ENCODE results near the gene ZNF655.

The ZNF655 gene

DNA sequence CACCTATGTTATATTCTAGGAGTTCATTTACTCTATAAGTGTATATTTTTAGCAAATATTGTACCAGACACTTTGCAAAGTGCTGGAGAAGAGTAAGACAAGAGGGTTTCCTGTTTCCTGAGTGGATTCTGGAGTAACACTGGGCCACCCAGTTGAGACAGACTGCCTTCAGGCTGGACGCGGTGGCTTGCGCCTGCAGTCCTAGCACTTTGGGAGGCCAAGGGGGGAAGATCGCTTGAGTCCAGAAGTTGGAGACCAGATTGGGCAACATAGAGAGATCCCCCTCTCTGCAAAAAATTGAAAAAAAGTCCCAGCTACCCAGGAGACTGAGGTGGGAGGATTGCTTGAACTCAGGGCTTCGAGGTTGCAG lies 57.5 kb downstream of the ZNF655 start:
- CTCF ChIA-PET: interaction anchor here (0.6 to 2.1 kb wide), 8 partner anchors 9 to 375 kb away, joined by 3 to 9 read pairs (median 3); partner anchors contain the start of gene FAM200A
- Histone ChIP-seq H3K9me3 (ENCODE audit: control insufficient read depth, insufficient read depth, low read depth, low read length) (no peaks in the 10 kb centered on the region), H3K27ac (ENCODE audit: extremely low read depth, low read depth, low read length) (no peak overlapping the region), H3K36me3 (ENCODE audit: control insufficient read depth in 2 of 2, insufficient read depth in 1 of 2, low read length in 2 of 2) (peaks cover 15 to 30% of the 10 kb centered on the region in 2 experiments), H3K4me3 (ENCODE audit: low read depth, low read length) (no peak overlapping the region), H3K4me1 (ENCODE audit: control insufficient read depth, insufficient read depth, low read length) (no peaks in the 10 kb centered on the region)
- TF ChIP-seq ZNF184 (tag by site-specific recombination; IDR thresholded peaks at IDR 0.05) (peak; percentile 93), ZNF112 (tag by site-specific recombination; IDR thresholded peaks at IDR 0.05) (no peak)
- POLR2A ChIA-PET: interaction anchor here (0.6 to 2.1 kb wide), 10 partner anchors 9 to 955 kb away, joined by 3 to 17 read pairs (median 6); partner anchors contain the start of genes FAM200A, ZKSCAN5, ZNF394 and ZNF655

DNA sequence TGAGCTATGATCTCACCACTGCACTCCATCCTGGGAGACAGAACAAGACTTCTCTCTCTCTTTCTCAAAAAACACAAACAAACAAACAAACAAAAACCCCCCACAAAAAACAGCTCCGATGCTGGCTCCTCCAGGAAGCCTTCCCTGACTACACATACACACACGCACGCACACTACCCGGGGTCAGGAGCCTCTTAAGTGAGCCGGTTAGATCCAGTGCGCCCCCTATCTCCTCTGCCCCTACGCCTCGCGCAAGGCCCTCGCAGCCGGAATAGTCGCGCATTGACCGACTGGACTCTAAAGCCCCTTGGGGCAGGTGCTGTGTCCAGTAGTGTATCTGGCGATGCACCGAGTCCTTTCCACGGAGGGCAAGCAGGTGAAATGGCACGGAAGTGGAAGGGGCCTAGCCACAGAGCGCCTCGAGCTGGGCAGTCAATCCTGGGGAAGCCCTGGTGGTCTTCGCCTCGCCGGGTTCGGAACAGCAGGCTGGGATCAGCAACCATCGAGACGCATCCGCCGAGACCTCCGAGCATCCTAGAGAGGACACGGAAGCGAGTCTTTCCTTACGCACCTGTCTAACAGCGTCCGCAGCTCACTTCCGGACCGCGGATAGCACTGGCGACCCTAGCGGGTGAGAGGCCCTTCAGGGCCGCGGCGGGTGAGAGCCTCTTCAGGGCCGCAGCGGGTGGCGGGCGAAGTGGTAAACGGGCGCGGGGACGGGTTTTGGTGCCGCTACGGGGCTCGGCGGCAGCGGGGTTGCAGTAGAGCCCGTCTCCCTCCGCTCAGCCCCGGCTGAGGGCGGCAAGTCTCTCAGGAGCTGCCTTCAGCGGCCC lies 58.1 kb downstream of the ZNF655 start, which contains the start of gene ZSCAN25:
ZSCAN25 (plus strand) TSS at position 588 of the 833 bp plus-strand sequence. CDS start 2,661 bp downstream, outside the sequence.
- Histone ChIP-seq H3K9me3 (ENCODE audit: control insufficient read depth, insufficient read depth, low read depth, low read length) (no peaks in the 10 kb centered on the region), H3K4me3 (ENCODE audit: low read depth, low read length) (peak within 1 kb of the TSS; percentile 93), H3K27ac (ENCODE audit: extremely low read depth, low read depth, low read length) (peak within 1 kb of the TSS; percentile 71), H3K4me1 (ENCODE audit: control insufficient read depth, insufficient read depth, low read length) (no peaks in the 10 kb centered on the region), H3K36me3 (ENCODE audit: control insufficient read depth in 2 of 2, insufficient read depth in 1 of 2, low read length in 2 of 2) (peaks cover 20 to 36% of the 10 kb centered on the region in 2 experiments)
- POLR2A ChIA-PET: interaction anchor here (0.6 to 2.1 kb wide), 16 partner anchors 10 to 954 kb away, joined by 3 to 17 read pairs (median 4); partner anchors contain the start of genes AP4M1, CPSF4, FAM200A and MCM7
- CTCF ChIA-PET: interaction anchor here (0.6 to 2.1 kb wide), 11 partner anchors 10 to 440 kb away, joined by 3 to 9 read pairs (median 3); partner anchors contain the start of gene FAM200A
- TF ChIP-seq ZEB2 (tag by site-specific recombination; IDR thresholded peaks at IDR 0.05): peak; percentile 97
- no peak for TF ChIP-seq ZNF701 (tag by site-specific recombination; IDR thresholded peaks at IDR 0.05)
- peak; percentile 91 for TF ChIP-seq ZNF660 (tag by site-specific recombination; IDR thresholded peaks at IDR 0.05)
- no peak for TF ChIP-seq ZNF777 (tag by site-specific recombination; IDR thresholded peaks at IDR 0.05; ENCODE audit: borderline replicate concordance)
- TF ChIP-seq, protein P1, sequence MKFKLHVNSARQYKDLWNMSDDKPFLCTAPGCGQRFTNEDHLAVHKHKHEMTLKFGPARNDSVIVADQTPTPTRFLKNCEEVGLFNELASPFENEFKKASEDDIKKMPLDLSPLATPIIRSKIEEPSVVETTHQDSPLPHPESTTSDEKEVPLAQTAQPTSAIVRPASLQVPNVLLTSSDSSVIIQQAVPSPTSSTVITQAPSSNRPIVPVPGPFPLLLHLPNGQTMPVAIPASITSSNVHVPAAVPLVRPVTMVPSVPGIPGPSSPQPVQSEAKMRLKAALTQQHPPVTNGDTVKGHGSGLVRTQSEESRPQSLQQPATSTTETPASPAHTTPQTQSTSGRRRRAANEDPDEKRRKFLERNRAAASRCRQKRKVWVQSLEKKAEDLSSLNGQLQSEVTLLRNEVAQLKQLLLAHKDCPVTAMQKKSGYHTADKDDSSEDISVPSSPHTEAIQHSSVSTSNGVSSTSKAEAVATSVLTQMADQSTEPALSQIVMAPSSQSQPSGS (tag by site-specific recombination; IDR thresholded peaks at IDR 0.05; ENCODE audit: low read depth): no peak
- no peak for TF ChIP-seq ZNF426 (tag by site-specific recombination; IDR thresholded peaks at IDR 0.05)
- peak; percentile 66 for TF ChIP-seq RBAK (tag by site-specific recombination; IDR thresholded peaks at IDR 0.05)
- TF ChIP-seq, protein P2, sequence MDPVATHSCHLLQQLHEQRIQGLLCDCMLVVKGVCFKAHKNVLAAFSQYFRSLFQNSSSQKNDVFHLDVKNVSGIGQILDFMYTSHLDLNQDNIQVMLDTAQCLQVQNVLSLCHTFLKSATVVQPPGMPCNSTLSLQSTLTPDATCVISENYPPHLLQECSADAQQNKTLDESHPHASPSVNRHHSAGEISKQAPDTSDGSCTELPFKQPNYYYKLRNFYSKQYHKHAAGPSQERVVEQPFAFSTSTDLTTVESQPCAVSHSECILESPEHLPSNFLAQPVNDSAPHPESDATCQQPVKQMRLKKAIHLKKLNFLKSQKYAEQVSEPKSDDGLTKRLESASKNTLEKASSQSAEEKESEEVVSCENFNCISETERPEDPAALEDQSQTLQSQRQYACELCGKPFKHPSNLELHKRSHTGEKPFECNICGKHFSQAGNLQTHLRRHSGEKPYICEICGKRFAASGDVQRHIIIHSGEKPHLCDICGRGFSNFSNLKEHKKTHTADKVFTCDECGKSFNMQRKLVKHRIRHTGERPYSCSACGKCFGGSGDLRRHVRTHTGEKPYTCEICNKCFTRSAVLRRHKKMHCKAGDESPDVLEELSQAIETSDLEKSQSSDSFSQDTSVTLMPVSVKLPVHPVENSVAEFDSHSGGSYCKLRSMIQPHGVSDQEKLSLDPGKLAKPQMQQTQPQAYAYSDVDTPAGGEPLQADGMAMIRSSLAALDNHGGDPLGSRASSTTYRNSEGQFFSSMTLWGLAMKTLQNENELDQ (tag by site-specific recombination; IDR thresholded peaks at IDR 0.05; ENCODE audit: low read depth): no peak
- TF ChIP-seq SALL2 (tag by site-specific recombination; IDR thresholded peaks at IDR 0.05; ENCODE audit: borderline replicate concordance): no peak
- peak; percentile 100 for TF ChIP-seq ZNF600 (tag by site-specific recombination; IDR thresholded peaks at IDR 0.05)
- TF ChIP-seq ZNF830 (tag by site-specific recombination; IDR thresholded peaks at IDR 0.05; ENCODE audit: low read depth): no peak
- TF ChIP-seq ZNF529 (tag by site-specific recombination; IDR thresholded peaks at IDR 0.05; ENCODE audit: insufficient replicate concordance): no peak
- peak; percentile 78; the same call in 1 of the 2 replicates for TF ChIP-seq BCL11B (tag by site-specific recombination; IDR thresholded peaks at IDR 0.05; ENCODE audit: low read depth)
- peak; percentile 69; the same call in 1 of the 2 replicates for TF ChIP-seq ZNF391 (tag by site-specific recombination; IDR thresholded peaks at IDR 0.05; ENCODE audit: borderline replicate concordance, low read depth)
- TF ChIP-seq, protein P3, sequence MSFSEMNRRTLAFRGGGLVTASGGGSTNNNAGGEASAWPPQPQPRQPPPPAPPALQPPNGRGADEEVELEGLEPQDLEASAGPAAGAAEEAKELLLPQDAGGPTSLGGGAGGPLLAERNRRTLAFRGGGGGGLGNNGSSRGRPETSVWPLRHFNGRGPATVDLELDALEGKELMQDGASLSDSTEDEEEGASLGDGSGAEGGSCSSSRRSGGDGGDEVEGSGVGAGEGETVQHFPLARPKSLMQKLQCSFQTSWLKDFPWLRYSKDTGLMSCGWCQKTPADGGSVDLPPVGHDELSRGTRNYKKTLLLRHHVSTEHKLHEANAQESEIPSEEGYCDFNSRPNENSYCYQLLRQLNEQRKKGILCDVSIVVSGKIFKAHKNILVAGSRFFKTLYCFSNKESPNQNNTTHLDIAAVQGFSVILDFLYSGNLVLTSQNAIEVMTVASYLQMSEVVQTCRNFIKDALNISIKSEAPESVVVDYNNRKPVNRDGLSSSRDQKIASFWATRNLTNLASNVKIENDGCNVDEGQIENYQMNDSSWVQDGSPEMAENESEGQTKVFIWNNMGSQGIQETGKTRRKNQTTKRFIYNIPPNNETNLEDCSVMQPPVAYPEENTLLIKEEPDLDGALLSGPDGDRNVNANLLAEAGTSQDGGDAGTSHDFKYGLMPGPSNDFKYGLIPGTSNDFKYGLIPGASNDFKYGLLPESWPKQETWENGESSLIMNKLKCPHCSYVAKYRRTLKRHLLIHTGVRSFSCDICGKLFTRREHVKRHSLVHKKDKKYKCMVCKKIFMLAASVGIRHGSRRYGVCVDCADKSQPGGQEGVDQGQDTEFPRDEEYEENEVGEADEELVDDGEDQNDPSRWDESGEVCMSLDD (tag by site-specific recombination; IDR thresholded peaks at IDR 0.05): peak; percentile 96
- TF ChIP-seq ZNF169 (tag by site-specific recombination; IDR thresholded peaks at IDR 0.05): no peak
- no peak for TF ChIP-seq IKZF3 (tag by site-specific recombination; IDR thresholded peaks at IDR 0.05)
- no peak for TF ChIP-seq HOXD13 (CRISPR knock-in tag; IDR thresholded peaks at IDR 0.05; ENCODE audit: borderline replicate concordance)
- TF ChIP-seq ZNF610 (tag by site-specific recombination; IDR thresholded peaks at IDR 0.05; ENCODE audit: borderline replicate concordance): 0 out of 2 replicates have a peak, but pooled peaks have one; percentile 66
- TF ChIP-seq ZNF121 (tag by site-specific recombination; IDR thresholded peaks at IDR 0.05): 0 out of 2 replicates have a peak, but pooled peaks have one; percentile 40
- TF ChIP-seq ZBTB8A (tag by site-specific recombination; IDR thresholded peaks at IDR 0.05): peak; percentile 73
- TF ChIP-seq HOXC10 (CRISPR knock-in tag; IDR thresholded peaks at IDR 0.05): no peak
- TF ChIP-seq SCRT1 (tag by site-specific recombination; IDR thresholded peaks at IDR 0.05; ENCODE audit: borderline replicate concordance): peak; percentile 68
- TF ChIP-seq, protein P4, sequence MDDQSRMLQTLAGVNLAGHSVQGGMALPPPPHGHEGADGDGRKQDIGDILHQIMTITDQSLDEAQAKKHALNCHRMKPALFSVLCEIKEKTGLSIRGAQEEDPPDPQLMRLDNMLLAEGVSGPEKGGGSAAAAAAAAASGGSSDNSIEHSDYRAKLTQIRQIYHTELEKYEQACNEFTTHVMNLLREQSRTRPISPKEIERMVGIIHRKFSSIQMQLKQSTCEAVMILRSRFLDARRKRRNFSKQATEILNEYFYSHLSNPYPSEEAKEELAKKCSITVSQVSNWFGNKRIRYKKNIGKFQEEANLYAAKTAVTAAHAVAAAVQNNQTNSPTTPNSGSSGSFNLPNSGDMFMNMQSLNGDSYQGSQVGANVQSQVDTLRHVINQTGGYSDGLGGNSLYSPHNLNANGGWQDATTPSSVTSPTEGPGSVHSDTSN (CRISPR knock-in tag; IDR thresholded peaks at IDR 0.05): peak; percentile 45; the same call in 1 of the 2 replicates

Data from HEK293 (cell line).